H1 (cell line): Measurements from ENCODE around the gene EEF1AKMT3. TPM values are rescaled to one million over a fixed set of nuclear protein-coding genes. Genes with fewer than 3 reads are reported as not detected.

Source experiments
- CREB1 ChIP-seq: IDR thresholded peaks from 2 replicates; pipeline ENCODE4 v1.6.1; 2012; ENCODE audit warnings: inconsistent platforms
- KDM1A ChIP-seq: fragments of 200-600, 300-600 bp; sonication (generic); IDR thresholded peaks from 2 replicates; pipeline ENCODE4 v1.7.1; 2016; ENCODE audit warnings: mild to moderate bottlenecking, low read length, borderline replicate concordance
- MAX ChIP-seq: IDR thresholded peaks from 2 replicates; pipeline ENCODE4 v1.6.1; 2012; ENCODE audit warnings: inconsistent platforms
- NANOG ChIP-seq: IDR thresholded peaks from 2 replicates; pipeline ENCODE4 v1.6.1; 2011; ENCODE audit warnings: low read length, low read depth, mild to moderate bottlenecking, inconsistent platforms; ENCODE audit not compliant: insufficient read depth, poor library complexity, severe bottlenecking
- RFX5 ChIP-seq: IDR thresholded peaks from 2 replicates; pipeline ENCODE4 v1.6.1; 2011; ENCODE audit warnings: low read depth, low read length, improper control_type of control experiment, borderline replicate concordance
- SP1 ChIP-seq: IDR thresholded peaks from 2 replicates; pipeline ENCODE4 v1.6.1; 2011; ENCODE audit warnings: low read depth, low read length
- SRF ChIP-seq: IDR thresholded peaks from 2 replicates; pipeline ENCODE4 v1.6.1; 2011; ENCODE audit warnings: mild to moderate bottlenecking, low read depth, low read length, moderate library complexity
- TAF1 ChIP-seq: IDR thresholded peaks from 2 replicates; pipeline ENCODE4 v1.6.1; 2011; ENCODE audit warnings: mild to moderate bottlenecking, low read depth, low read length
- polyA plus RNA-seq, 7 experiments: library from polyadenylated mRNA; depleted of rRNA in 3 of 7; stranded (reverse) in 5 of 7; unstranded in 2 of 7; fragments of >200 nt in 5 of 7; fragments of 200-250 nt in 2 of 7; gene quantifications; 1 replicate in 5 of 7; 2 replicates in 1 of 7; 4 replicates in 1 of 7; pipeline versions ENCODE4 v1.2.1 to v1.2.3, GENCODE V29; 2011 to 2013; ENCODE audit warnings: missing spikeins in 2 of 7, mixed read lengths in 2 of 7
- total RNA-seq: library from RNA; stranded (reverse); fragmentation: NEBNext Ultra II Directional; extraction: Animal tissue kit (Norgen Biotek cat#: 25700); gene quantifications from 2 replicates; pipeline ENCODE4 v1.2.1, GENCODE V29; 2021

The EEF1AKMT3 gene
- total and polyA plus RNA-seq, 2 of the 8 experiments (the other 6 are each of a cell fraction or from before 2014, with no cell fraction given): 3.1 to 4.4 TPM

DNA sequence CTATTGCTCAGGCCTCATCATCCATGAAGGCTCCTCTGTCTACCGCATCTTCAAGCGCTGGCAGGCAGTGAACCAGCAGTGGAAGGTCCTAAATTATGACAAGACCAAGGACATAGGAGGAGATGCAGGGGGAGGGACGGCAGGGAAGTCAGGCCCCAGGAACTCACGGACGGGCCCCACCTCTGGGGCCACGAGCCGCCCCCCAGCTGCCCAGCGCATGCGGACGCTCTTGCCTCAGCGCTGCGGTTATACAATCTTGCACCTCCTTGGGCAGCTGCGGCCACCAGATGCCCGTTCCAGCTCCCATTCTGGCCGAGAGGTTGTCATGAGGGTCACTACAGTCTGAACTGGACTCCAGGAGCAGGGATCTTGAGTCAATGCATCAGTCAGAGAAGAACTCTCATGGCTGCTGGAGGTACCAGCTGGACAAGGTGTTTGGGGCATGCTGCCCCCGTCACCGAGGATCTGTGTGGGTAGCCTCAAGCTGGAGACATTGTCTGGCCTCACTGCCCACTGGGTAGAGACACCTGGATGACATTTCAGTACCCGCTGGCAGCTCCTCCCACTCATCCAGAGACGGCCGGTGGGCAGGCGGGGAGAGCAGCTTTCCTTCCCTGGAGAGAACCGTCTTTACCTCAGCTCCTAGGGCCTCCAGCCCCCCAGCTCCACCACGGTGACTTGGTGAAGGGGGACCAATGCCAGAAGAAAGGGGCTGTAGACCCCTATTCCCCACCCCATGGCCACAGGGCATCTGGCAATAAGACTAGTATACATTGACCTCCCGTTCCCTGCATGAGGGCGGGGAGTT is 13.7 kb upstream of the EEF1AKMT3 start (continued):
- no peak for TF ChIP-seq NANOG
- TF ChIP-seq CREB1: no peak
- TF ChIP-seq RFX5: no peak
- no peak for TF ChIP-seq SRF
- no peak for TF ChIP-seq MAX
- TF ChIP-seq SP1: no peak
- TF ChIP-seq KDM1A: no peak
- no peak for TF ChIP-seq TAF1
